ENCODE measurements around the gene MKNK1. TPM values are rescaled to one million over a fixed set of nuclear protein-coding genes. Genes with fewer than 3 reads are reported as not detected.
A peak's percentile ranks its signal among the peaks of the same experiment; 100 is the strongest.

MKNK1 gene
- total RNA-seq, 4 donors from 2014 or later = 27.7 to 37.0 (median 29.3) TPM

DNA sequence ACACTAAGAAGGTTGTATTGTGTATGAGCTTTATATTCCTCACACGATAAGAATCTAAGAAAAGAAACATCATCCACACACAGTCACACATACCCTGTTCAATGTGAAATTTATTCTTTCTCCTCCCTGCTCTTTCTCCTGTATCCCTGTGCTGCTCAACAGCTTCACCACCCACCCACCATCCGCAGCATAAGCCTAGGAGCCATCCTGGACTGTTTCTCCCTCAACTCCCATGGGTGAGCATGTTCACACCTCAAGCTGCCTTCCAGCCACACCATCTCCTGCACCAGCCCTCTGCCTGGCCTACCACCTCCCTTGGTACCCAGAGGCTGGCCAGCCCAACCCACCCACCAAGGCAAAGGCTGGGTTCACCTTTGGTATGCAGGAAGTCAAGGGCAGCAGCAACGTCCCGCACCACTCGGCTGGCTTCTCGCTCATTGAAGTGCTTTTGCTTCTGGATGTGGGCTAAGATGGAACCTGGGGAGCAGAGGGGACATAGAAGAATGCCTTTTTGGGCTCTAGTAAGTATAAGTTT lies 32.3 kb downstream of the MKNK1 start:
- WGBS = 92% methylated on average over 6 of the region's 6 CpGs
- TF ChIP-seq POLR2AphosphoS5 (IDR thresholded peaks at IDR 0.05) = no peak
- intact Hi-C loops (cut with DNase I) = no loop called here
- peaks cover 5 to 64% (median 35%) of the 10 kb centered on the region in 4 donors for H3K36me3 ChIP-seq
- H3K4me1 ChIP-seq = peaks cover 8 to 36% (median 32%) of the 10 kb centered on the region in 4 donors
- H3K27ac ChIP-seq (replicated peaks in 1 of 4) = no peak overlapping the region
- DNase-seq (ENCODE audit: extremely low spot score) = no peak
- no peaks in the 10 kb centered on the region for H3K9me3 ChIP-seq
- no peaks in the 10 kb centered on the region for H3K27me3 ChIP-seq
- H3K4me3 ChIP-seq = no peak overlapping the region

- Histone ChIP-seq H3K27me3 (no peaks in the 10 kb centered on the region), H3K27ac (replicated peaks in 1 of 4) (peak overlapping the region in 3 of 4 donors; percentile 33 to 70 (median 55)), H3K4me3 (peak overlapping the region in 1 of 4 donors; percentile 8), H3K9me3 (no peaks in the 10 kb centered on the region), H3K4me1 (peaks cover 8 to 36% (median 28%) of the 10 kb centered on the region in 4 donors), H3K36me3 (peaks cover 0 to 60% (median 31%) of the 10 kb centered on the region in 4 donors)
- TF ChIP-seq POLR2AphosphoS5 (IDR thresholded peaks at IDR 0.05) (peak in 1 of 2 donors; percentile 3), POLR2A (IDR thresholded peaks at IDR 0.05; ENCODE audit: low read depth) (no peak), EP300 (IDR thresholded peaks at IDR 0.05) (no peak)
- TF ChIP-seq, protein P1, sequence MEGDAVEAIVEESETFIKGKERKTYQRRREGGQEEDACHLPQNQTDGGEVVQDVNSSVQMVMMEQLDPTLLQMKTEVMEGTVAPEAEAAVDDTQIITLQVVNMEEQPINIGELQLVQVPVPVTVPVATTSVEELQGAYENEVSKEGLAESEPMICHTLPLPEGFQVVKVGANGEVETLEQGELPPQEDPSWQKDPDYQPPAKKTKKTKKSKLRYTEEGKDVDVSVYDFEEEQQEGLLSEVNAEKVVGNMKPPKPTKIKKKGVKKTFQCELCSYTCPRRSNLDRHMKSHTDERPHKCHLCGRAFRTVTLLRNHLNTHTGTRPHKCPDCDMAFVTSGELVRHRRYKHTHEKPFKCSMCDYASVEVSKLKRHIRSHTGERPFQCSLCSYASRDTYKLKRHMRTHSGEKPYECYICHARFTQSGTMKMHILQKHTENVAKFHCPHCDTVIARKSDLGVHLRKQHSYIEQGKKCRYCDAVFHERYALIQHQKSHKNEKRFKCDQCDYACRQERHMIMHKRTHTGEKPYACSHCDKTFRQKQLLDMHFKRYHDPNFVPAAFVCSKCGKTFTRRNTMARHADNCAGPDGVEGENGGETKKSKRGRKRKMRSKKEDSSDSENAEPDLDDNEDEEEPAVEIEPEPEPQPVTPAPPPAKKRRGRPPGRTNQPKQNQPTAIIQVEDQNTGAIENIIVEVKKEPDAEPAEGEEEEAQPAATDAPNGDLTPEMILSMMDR (IDR thresholded peaks at IDR 0.05) = no peak
- DNase-seq (ENCODE audit: extremely low spot score) = no peak
- intact Hi-C loops (cut with DNase I) = no loop called here
- 28% methylated on average over 6 of the region's 14 CpGs for WGBS
Observed at GRCh38 chr1:46569884-46570725, 34.0 kb downstream of the MKNK1 start.

DNA sequence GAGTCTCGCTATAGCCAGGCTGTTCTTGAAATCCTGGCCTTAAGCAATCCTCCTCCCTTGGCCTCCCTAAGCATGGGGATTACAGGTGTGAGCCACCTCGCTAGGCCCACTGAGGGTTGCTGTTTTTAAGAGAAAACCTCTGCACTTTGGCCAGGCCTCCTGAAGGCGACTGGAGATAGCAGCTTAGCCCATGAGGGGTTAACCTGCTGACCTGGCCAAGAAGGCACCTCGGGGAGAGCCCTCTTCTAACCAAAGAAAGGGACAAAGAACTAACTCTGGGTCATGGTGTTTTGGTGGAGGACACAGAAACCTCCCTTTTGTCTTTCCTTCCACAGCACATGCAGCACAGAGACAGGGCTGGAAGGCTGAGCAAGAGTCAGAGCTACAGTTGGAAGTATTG lies 35.0 kb downstream of the MKNK1 start:
- H3K4me1 ChIP-seq = peaks cover 8 to 36% (median 28%) of the 10 kb centered on the region in 4 donors
- 75% methylated on average over 4 of the region's 4 CpGs for WGBS
- peak overlapping the region; percentile 25 to 70 (median 44) for H3K27ac ChIP-seq (replicated peaks in 1 of 4)
- intact Hi-C loops (cut with DNase I) = no loop called here
- no peak for DNase-seq (ENCODE audit: extremely low spot score)
- no peaks in the 10 kb centered on the region for H3K27me3 ChIP-seq
- H3K9me3 ChIP-seq = no peaks in the 10 kb centered on the region
- H3K4me3 ChIP-seq = no peak overlapping the region
- peaks cover 4 to 62% (median 37%) of the 10 kb centered on the region in 4 donors for H3K36me3 ChIP-seq
- TF ChIP-seq POLR2A (IDR thresholded peaks at IDR 0.05; ENCODE audit: low read depth) = no peak
- TF ChIP-seq EP300 (IDR thresholded peaks at IDR 0.05) = no peak
- TF ChIP-seq, protein P1 (IDR thresholded peaks at IDR 0.05) = no peak
- TF ChIP-seq POLR2AphosphoS5 (IDR thresholded peaks at IDR 0.05) = no peak

DNA sequence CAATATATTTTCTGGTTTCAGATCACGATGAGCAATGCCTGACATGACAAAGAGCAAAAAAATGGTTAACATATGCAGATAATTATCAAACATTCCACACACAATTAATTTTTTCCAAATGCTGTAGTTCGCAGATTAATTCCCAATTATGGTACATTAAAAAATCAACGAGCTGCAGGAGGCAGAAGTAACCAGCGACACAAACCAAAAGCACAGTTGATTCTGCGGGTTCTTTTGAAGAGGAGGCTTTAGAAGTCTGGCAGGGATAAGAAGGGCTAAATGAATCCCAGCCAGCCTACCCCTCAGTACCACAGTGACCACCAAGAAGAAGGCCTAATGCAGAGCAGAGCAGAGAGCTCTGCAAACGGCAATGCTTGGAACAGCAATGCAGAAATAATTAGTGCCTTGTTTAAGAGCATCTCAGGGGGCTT lies 35.6 kb downstream of the MKNK1 start:
- no peaks in the 10 kb centered on the region for H3K9me3 ChIP-seq

GRCh38 chr1:46563341-46563740 lies 40.7 kb downstream of the MKNK1 start:
- 93% methylated on average over 4 of the region's 4 CpGs for WGBS
- TF ChIP-seq POLR2AphosphoS5 (IDR thresholded peaks at IDR 0.05) (no peak), EP300 (IDR thresholded peaks at IDR 0.05) (no peak), POLR2A (IDR thresholded peaks at IDR 0.05; ENCODE audit: low read depth) (no peak)
- TF ChIP-seq, protein P1 (IDR thresholded peaks at IDR 0.05) = no peak
- Histone ChIP-seq H3K27me3 (no peaks in the 10 kb centered on the region), H3K4me1 (peaks cover 0 to 5% (median 0%) of the 10 kb centered on the region in 4 donors), H3K9me3 (no peaks in the 10 kb centered on the region), H3K27ac (replicated peaks in 1 of 4) (no peak overlapping the region), H3K36me3 (peaks cover 19 to 98% (median 78%) of the 10 kb centered on the region in 4 donors), H3K4me3 (no peak overlapping the region)
- intact Hi-C loops (cut with DNase I) = no loop called here
- no peak for DNase-seq (ENCODE audit: extremely low spot score)

More for the DNA sequence above, 35.6 kb downstream of the MKNK1 start:
- Histone ChIP-seq H3K4me1 (peaks cover 5 to 31% (median 25%) of the 10 kb centered on the region in 4 donors), H3K27me3 (no peaks in the 10 kb centered on the region), H3K36me3 (peaks cover 5 to 61% (median 40%) of the 10 kb centered on the region in 4 donors), H3K4me3 (no peak overlapping the region), H3K27ac (replicated peaks in 1 of 4) (peak overlapping the region in 1 of 4 donors; percentile 70)
- DNase-seq (ENCODE audit: extremely low spot score) = no peak
- WGBS = 87% methylated on average over 6 of the region's 6 CpGs
- TF ChIP-seq, protein P1 (IDR thresholded peaks at IDR 0.05) = no peak
- intact Hi-C loops (cut with DNase I) = no loop called here

All from esophagus muscularis mucosa (tissue), 4 donors.